Measurements from ENCODE around the gene ELMO1.
A peak's percentile ranks its signal among the peaks of the same experiment; 100 is the strongest.

The ELMO1 gene

GRCh38 chr7:36820527-36821170 is 628.0 kb downstream of the ELMO1 start:
- DNase-seq (ENCODE audit: low read depth) = peak; percentile 50
- TF ChIP-seq CTCF (conservative IDR thresholded peaks at IDR 0.05; ENCODE audit: low read length) = no peak
- H3K4me3 ChIP-seq (ENCODE audit: low read length) = no peak overlapping the region

GRCh38 chr7:36819639-36820038 is 629.0 kb downstream of the ELMO1 start:
- DNase-seq (ENCODE audit: low read depth) = no peak
- TF ChIP-seq CTCF (conservative IDR thresholded peaks at IDR 0.05; ENCODE audit: low read length) = no peak
- no peak overlapping the region for H3K4me3 ChIP-seq (ENCODE audit: low read length)

GRCh38 chr7:36814311-36814710 is 634.4 kb downstream of the ELMO1 start:
- no peak for TF ChIP-seq CTCF (conservative IDR thresholded peaks at IDR 0.05; ENCODE audit: low read length)
- DNase-seq (ENCODE audit: low read depth) = no peak
- no peak overlapping the region for H3K4me3 ChIP-seq (ENCODE audit: low read length)

- no peak for TF ChIP-seq CTCF (conservative IDR thresholded peaks at IDR 0.05; ENCODE audit: low read length)
- no peak for DNase-seq (ENCODE audit: low read depth)
- H3K4me3 ChIP-seq (ENCODE audit: low read length) = no peak overlapping the region
Measured at GRCh38 chr7:36811807-36812206, 636.9 kb downstream of the ELMO1 start.

DNA sequence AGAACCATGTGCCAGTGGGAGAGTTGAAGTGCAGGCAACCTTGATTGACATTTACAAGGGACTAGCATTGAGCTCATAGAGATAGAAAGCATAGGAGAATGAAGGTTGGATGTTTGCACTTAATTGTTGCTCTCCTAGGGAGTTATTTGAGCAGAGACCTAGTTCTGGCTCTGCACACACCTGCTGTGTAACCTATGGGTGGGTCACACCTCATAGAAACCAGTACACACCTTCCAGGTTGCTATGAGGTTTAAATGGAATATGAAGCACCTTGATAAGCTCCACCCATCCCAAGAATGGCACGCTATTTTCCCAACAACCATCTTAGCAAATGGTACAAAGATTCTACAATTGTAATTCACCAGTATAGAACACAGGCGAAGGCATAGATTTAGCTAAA is 638.2 kb downstream of the ELMO1 start:
- H3K4me3 ChIP-seq (ENCODE audit: low read length) = no peak overlapping the region
- no peak for DNase-seq (ENCODE audit: low read depth)
- TF ChIP-seq CTCF (conservative IDR thresholded peaks at IDR 0.05; ENCODE audit: low read length) = no peak

GRCh38 chr7:36810032-36810431 is 638.6 kb downstream of the ELMO1 start:
- TF ChIP-seq CTCF (conservative IDR thresholded peaks at IDR 0.05; ENCODE audit: low read length) = no peak
- H3K4me3 ChIP-seq (ENCODE audit: low read length) = no peak overlapping the region
- no peak for DNase-seq (ENCODE audit: low read depth)

GRCh38 chr7:36809510-36809909 is 639.2 kb downstream of the ELMO1 start:
- H3K4me3 ChIP-seq (ENCODE audit: low read length) = no peak overlapping the region
- no peak for TF ChIP-seq CTCF (conservative IDR thresholded peaks at IDR 0.05; ENCODE audit: low read length)
- DNase-seq (ENCODE audit: low read depth) = no peak

Data from AG10803 (cell line).